Glutamatergic neuron (in vitro differentiated cells): ENCODE data around the gene KLK12. TPM values are rescaled to one million over a fixed set of nuclear protein-coding genes. Genes with fewer than 3 reads are reported as not detected.

Experiments used
- DNase-seq: peaks from one replicate; pipeline ENCODE4 v3.0.0; 2022
- H3K27ac Mint-ChIP-seq: one replicate; pipeline ENCODE4 v1.8.0; 2020; ENCODE audit warnings: mild to moderate bottlenecking, mixed read lengths, inconsistent platforms; ENCODE audit not compliant: unreplicated experiment
- H3K27me3 Mint-ChIP-seq: one replicate; pipeline ENCODE4 v1.8.0; 2020; ENCODE audit warnings: mild to moderate bottlenecking, moderate library complexity, mixed read lengths, inconsistent platforms; ENCODE audit not compliant: unreplicated experiment
- H3K36me3 Mint-ChIP-seq: one replicate; pipeline ENCODE4 v1.8.0; 2020; ENCODE audit warnings: mild to moderate bottlenecking, mixed read lengths, inconsistent platforms; ENCODE audit not compliant: unreplicated experiment
- H3K4me1 Mint-ChIP-seq: one replicate; pipeline ENCODE4 v1.8.0; 2020; ENCODE audit warnings: mild to moderate bottlenecking, low read depth, mixed read lengths, inconsistent platforms; ENCODE audit not compliant: unreplicated experiment
- H3K4me3 Mint-ChIP-seq: one replicate; pipeline ENCODE4 v1.8.0; 2020; ENCODE audit warnings: mild to moderate bottlenecking, mixed read lengths, inconsistent platforms; ENCODE audit not compliant: unreplicated experiment
- H3K9me3 Mint-ChIP-seq: one replicate; pipeline ENCODE4 v1.8.0; 2020; ENCODE audit warnings: mild to moderate bottlenecking, moderate library complexity, mixed read lengths, inconsistent platforms; ENCODE audit not compliant: unreplicated experiment
- CTCF ChIP-seq: fragments of 200-600 bp; sonication (generic); IDR thresholded peaks from one replicate; pipeline ENCODE4 v1.5.0; 2021; ENCODE audit not compliant: partially characterized antibody, unreplicated experiment
- total RNA-seq: library from RNA; stranded (reverse); fragmentation: NEBNext Ultra II Directional; extraction: Animal tissue kit (Norgen Biotek cat#: 25700); gene quantifications from one replicate; pipeline ENCODE4 v1.2.1, GENCODE V29; 2021; ENCODE audit not compliant: unreplicated experiment

Gene KLK12
- total RNA-seq, 1 donor from 2014 or later, result 0.66 TPM

- no peak for TF ChIP-seq CTCF
- Mint-ChIP-seq H3K4me3 (no peak overlapping the region), H3K9me3 (no peaks in the 10 kb centered on the region), H3K4me1 (no peaks in the 10 kb centered on the region), H3K27ac (no peak overlapping the region), H3K27me3 (peaks cover 6% of the 10 kb centered on the region), H3K36me3 (no peaks in the 10 kb centered on the region)
- DNase-seq, result no peak
Measured at GRCh38 chr19:51055866-51056265, 21.1 kb upstream of the KLK12 start.

GRCh38 chr19:51047031-51047335, 12.2 kb upstream of the KLK12 start:
- peaks cover 2% of the 10 kb centered on the region for H3K27me3 Mint-ChIP-seq
- H3K36me3 Mint-ChIP-seq, result peaks cover 5% of the 10 kb centered on the region
- peaks cover 2% of the 10 kb centered on the region for H3K4me1 Mint-ChIP-seq
- H3K27ac Mint-ChIP-seq, result no peak overlapping the region
- DNase-seq, result no peak
- H3K9me3 Mint-ChIP-seq, result no peaks in the 10 kb centered on the region
- no peak overlapping the region for H3K4me3 Mint-ChIP-seq
- TF ChIP-seq CTCF, result no peak

- TF ChIP-seq CTCF, result no peak
- H3K9me3 Mint-ChIP-seq, result no peaks in the 10 kb centered on the region
- no peak overlapping the region for H3K27ac Mint-ChIP-seq
- peaks cover 2% of the 10 kb centered on the region for H3K4me1 Mint-ChIP-seq
- H3K4me3 Mint-ChIP-seq, result no peak overlapping the region
- H3K36me3 Mint-ChIP-seq, result no peaks in the 10 kb centered on the region
- no peak for DNase-seq
- peaks cover 2% of the 10 kb centered on the region for H3K27me3 Mint-ChIP-seq
Measured at GRCh38 chr19:51044327-51044726, 9.5 kb upstream of the KLK12 start.

GRCh38 chr19:51043497-51043896, 8.7 kb upstream of the KLK12 start:
- H3K9me3 Mint-ChIP-seq, result no peaks in the 10 kb centered on the region
- no peak for DNase-seq
- peaks cover 2% of the 10 kb centered on the region for H3K4me1 Mint-ChIP-seq
- no peak for TF ChIP-seq CTCF
- H3K27ac Mint-ChIP-seq, result no peak overlapping the region
- no peaks in the 10 kb centered on the region for H3K36me3 Mint-ChIP-seq
- peaks cover 2% of the 10 kb centered on the region for H3K27me3 Mint-ChIP-seq
- H3K4me3 Mint-ChIP-seq, result no peak overlapping the region

DNA sequence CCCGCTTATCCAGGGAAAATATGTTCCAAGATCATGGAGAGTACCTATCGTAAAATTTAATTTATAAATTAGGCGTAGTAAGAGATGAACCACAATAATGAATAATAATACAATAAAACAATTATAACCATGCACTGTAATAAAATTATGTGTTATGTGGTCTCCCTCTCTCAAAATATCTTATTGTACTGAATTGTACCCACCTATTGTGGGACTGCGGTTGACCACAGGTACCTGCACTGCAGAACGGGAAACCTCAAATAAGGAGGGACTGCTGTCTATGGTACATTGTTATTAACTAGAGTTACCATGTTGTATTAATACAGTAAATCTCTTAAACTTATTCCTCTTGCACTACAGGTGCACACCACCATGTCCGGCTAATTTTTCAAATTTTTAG, 5.3 kb upstream of the KLK12 start:
- Mint-ChIP-seq H3K27me3 (no peaks in the 10 kb centered on the region), H3K27ac (no peak overlapping the region), H3K4me3 (no peak overlapping the region), H3K4me1 (no peaks in the 10 kb centered on the region), H3K9me3 (no peaks in the 10 kb centered on the region), H3K36me3 (no peaks in the 10 kb centered on the region)
- TF ChIP-seq CTCF, result no peak
- no peak for DNase-seq
